Osteocyte (in vitro differentiated cells): ENCODE measurements around the gene SCFD2. TPM values are rescaled to one million over a fixed set of nuclear protein-coding genes. Genes with fewer than 3 reads are reported as not detected.

Source experiments
- DNase-seq: peaks from one replicate; pipeline ENCODE4 v3.0.0; 2021; ENCODE audit warnings: mixed read lengths; ENCODE audit not compliant: unreplicated experiment; ENCODE audit errors: extremely low spot score
- H3K27ac Mint-ChIP-seq: one replicate; pipeline ENCODE4 v1.8.0; 2021; ENCODE audit warnings: mild to moderate bottlenecking, mixed read lengths; ENCODE audit not compliant: unreplicated experiment
- H3K27me3 Mint-ChIP-seq: one replicate; pipeline ENCODE4 v1.8.0; 2021; ENCODE audit warnings: mixed read lengths; ENCODE audit not compliant: unreplicated experiment
- H3K36me3 Mint-ChIP-seq: one replicate; pipeline ENCODE4 v1.8.0; 2021; ENCODE audit warnings: mixed read lengths; ENCODE audit not compliant: unreplicated experiment
- H3K4me1 Mint-ChIP-seq: one replicate; pipeline ENCODE4 v1.8.0; 2021; ENCODE audit warnings: mixed read lengths; ENCODE audit not compliant: unreplicated experiment
- H3K4me3 Mint-ChIP-seq: one replicate; pipeline ENCODE4 v1.8.0; 2021; ENCODE audit warnings: mild to moderate bottlenecking, moderate library complexity, mixed read lengths; ENCODE audit not compliant: unreplicated experiment
- H3K9me3 Mint-ChIP-seq: one replicate; pipeline ENCODE4 v1.8.0; 2021; ENCODE audit warnings: mixed read lengths; ENCODE audit not compliant: unreplicated experiment
- CTCF ChIP-seq: fragments of 200-600 bp; sonication (generic); IDR thresholded peaks from 2 replicates; pipeline ENCODE4 v1.5.0; 2021; ENCODE audit warnings: antibody characterized with exemption, mild to moderate bottlenecking, moderate library complexity
- total RNA-seq: library from RNA; stranded (reverse); gene quantifications from 2 replicates; pipeline ENCODE4 v1.2.1, GENCODE V29; 2021

The SCFD2 gene
- total RNA-seq, 1 donor from 2014 or later = 14.0 TPM

- Mint-ChIP-seq H3K4me3 (peak within 1 kb of the TSS; percentile 76), H3K36me3 (peaks cover 2% of the 10 kb centered on the region), H3K9me3 (peaks cover 11% of the 10 kb centered on the region), H3K27ac (no peak within 1 kb of the TSS), H3K27me3 (peaks cover 35% of the 10 kb centered on the region), H3K4me1 (peaks cover 5% of the 10 kb centered on the region)
- DNase-seq = peak; percentile 89
- TF ChIP-seq CTCF = peak; percentile 16
Measured at GRCh38 chr4:52861879-52862616, 503.8 kb downstream of the SCFD2 start, which contains the start of gene RASL11B. RASL11B (plus strand) TSS chr4:52862317; CDS start chr4:52862508, 191 bp downstream.

- Mint-ChIP-seq H3K27me3 (peaks cover 36% of the 10 kb centered on the region), H3K27ac (no peak overlapping the region), H3K4me3 (peak overlapping the region; percentile 76), H3K36me3 (peaks cover 2% of the 10 kb centered on the region), H3K9me3 (peaks cover 11% of the 10 kb centered on the region), H3K4me1 (peaks cover 5% of the 10 kb centered on the region)
- DNase-seq = no peak
- TF ChIP-seq CTCF = no peak
Measured at GRCh38 chr4:52861171-52861823, 504.6 kb downstream of the SCFD2 start.

GRCh38 chr4:52860361-52860760 is 505.5 kb downstream of the SCFD2 start:
- no peak overlapping the region for H3K27ac Mint-ChIP-seq
- H3K27me3 Mint-ChIP-seq = peaks cover 36% of the 10 kb centered on the region
- no peak overlapping the region for H3K4me3 Mint-ChIP-seq
- H3K36me3 Mint-ChIP-seq = peaks cover 2% of the 10 kb centered on the region
- peaks cover 5% of the 10 kb centered on the region for H3K4me1 Mint-ChIP-seq
- TF ChIP-seq CTCF = no peak
- no peak for DNase-seq
- peaks cover 11% of the 10 kb centered on the region for H3K9me3 Mint-ChIP-seq

GRCh38 chr4:52856801-52857200 is 509.1 kb downstream of the SCFD2 start:
- no peak overlapping the region for H3K27ac Mint-ChIP-seq
- H3K9me3 Mint-ChIP-seq = peaks cover 11% of the 10 kb centered on the region
- H3K4me1 Mint-ChIP-seq = peaks cover 20% of the 10 kb centered on the region
- no peak for DNase-seq
- H3K4me3 Mint-ChIP-seq = no peak overlapping the region
- peaks cover 27% of the 10 kb centered on the region for H3K27me3 Mint-ChIP-seq
- TF ChIP-seq CTCF = no peak
- H3K36me3 Mint-ChIP-seq = peaks cover 2% of the 10 kb centered on the region

GRCh38 chr4:52853351-52853750 is 512.5 kb downstream of the SCFD2 start:
- Mint-ChIP-seq H3K4me3 (no peak overlapping the region), H3K27ac (no peak overlapping the region), H3K36me3 (peaks cover 2% of the 10 kb centered on the region), H3K4me1 (peaks cover 15% of the 10 kb centered on the region), H3K27me3 (peaks cover 7% of the 10 kb centered on the region), H3K9me3 (peaks cover 9% of the 10 kb centered on the region)
- no peak for TF ChIP-seq CTCF
- no peak for DNase-seq
